Measurements from ENCODE around the gene ACP7.

Gene ACP7

DNA sequence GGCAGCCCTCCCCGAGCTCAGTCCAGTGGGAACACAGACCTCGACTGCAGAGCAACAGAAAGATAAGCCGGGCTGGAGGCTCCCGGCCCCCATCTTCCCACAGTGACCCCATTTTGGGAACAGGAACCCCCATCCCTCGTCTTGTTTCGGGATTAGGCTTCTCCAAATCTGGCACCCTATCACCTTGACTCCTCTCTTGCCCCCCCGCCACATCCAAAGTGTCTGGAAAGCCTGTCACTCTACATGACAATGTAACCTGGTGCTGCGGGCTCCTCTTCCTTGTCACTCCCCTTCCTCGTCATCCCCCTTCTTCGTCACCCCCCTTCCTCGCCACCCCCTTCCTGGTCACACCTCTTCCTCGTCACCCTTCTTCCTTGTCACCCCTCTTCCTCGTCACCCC, 51.5 kb downstream of the ACP7 start:
- no peak for TF ChIP-seq EZH2 (IDR thresholded peaks at IDR 0.05; ENCODE audit: borderline replicate concordance, low read depth, low read length, severe bottlenecking)
- TF ChIP-seq, protein P1, sequence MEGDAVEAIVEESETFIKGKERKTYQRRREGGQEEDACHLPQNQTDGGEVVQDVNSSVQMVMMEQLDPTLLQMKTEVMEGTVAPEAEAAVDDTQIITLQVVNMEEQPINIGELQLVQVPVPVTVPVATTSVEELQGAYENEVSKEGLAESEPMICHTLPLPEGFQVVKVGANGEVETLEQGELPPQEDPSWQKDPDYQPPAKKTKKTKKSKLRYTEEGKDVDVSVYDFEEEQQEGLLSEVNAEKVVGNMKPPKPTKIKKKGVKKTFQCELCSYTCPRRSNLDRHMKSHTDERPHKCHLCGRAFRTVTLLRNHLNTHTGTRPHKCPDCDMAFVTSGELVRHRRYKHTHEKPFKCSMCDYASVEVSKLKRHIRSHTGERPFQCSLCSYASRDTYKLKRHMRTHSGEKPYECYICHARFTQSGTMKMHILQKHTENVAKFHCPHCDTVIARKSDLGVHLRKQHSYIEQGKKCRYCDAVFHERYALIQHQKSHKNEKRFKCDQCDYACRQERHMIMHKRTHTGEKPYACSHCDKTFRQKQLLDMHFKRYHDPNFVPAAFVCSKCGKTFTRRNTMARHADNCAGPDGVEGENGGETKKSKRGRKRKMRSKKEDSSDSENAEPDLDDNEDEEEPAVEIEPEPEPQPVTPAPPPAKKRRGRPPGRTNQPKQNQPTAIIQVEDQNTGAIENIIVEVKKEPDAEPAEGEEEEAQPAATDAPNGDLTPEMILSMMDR (IDR thresholded peaks at IDR 0.05; ENCODE audit: borderline replicate concordance, extremely low read depth, low read length, poor library complexity, severe bottlenecking), result no peak
- Histone ChIP-seq H3K9ac (ENCODE audit: low read depth, low read length) (no peak overlapping the region), H3K27me3 (ENCODE audit: insufficient read depth, low read length, poor library complexity) (no peaks in the 10 kb centered on the region), H3K9me3 (ENCODE audit: insufficient read depth, low read length, severe bottlenecking) (no peaks in the 10 kb centered on the region), H3K4me3 (ENCODE audit: low read depth in 1 of 2, low read length in 2 of 2) (no peak overlapping the region), H3K4me2 (ENCODE audit: insufficient read depth, low read length) (no peak overlapping the region), H3K36me3 (ENCODE audit: insufficient read depth, low read length) (no peaks in the 10 kb centered on the region), H3K4me1 (ENCODE audit: insufficient read depth, low read length) (no peaks in the 10 kb centered on the region), H3K27ac (ENCODE audit: low read length) (no peak overlapping the region), H4K20me1 (ENCODE audit: insufficient read depth, low read length) (peaks cover 83% of the 10 kb centered on the region), H3K79me2 (ENCODE audit: insufficient read depth, low read length) (peaks cover 100% of the 10 kb centered on the region), H2AFZ (ENCODE audit: low read depth, low read length) (no peak overlapping the region)
- DNase-seq (no peak), ATAC-seq (ENCODE audit: insufficient read depth, low read depth) (no peak)

DNA sequence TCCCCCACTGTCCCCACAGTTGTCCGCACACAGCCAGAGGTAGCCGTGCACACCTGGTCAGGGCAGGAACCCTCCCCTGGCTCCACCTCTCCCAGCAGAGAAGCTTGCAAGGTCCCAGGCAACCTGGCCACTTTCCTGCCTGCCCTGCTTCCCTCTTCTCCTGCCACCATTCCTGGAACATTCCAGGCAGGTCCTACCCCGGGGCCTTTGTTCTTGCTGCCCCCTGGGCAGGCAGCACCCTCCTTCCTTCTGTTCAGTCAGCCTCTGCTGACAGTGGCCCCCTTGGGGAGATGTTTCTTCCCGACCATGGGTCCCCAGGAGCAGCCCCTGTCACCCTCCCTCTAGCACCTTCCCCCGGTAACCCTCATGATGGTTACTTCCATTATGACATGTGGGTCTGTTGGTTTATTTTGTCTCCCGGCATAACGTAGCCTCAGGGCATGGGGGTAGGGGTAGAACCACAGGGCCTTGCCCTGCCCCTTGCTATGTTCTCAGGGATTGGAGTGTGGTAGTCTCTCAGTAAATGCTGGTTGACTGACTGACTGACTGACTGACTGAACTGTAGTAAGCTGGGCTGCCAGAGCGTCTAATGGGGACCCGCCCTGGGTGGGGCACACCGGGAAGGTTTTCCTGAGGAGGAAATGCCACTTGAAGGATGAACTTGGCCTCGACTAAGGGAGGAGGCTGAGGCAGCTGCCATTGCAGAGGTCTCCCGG, 52.2 kb downstream of the ACP7 start:
- no peak overlapping the region for H3K4me2 ChIP-seq (ENCODE audit: insufficient read depth, low read length)
- H2AFZ ChIP-seq (ENCODE audit: low read depth, low read length), result no peak overlapping the region
- H3K27me3 ChIP-seq (ENCODE audit: insufficient read depth, low read length, poor library complexity), result no peaks in the 10 kb centered on the region
- no peaks in the 10 kb centered on the region for H3K9me3 ChIP-seq (ENCODE audit: insufficient read depth, low read length, severe bottlenecking)
- no peaks in the 10 kb centered on the region for H3K4me1 ChIP-seq (ENCODE audit: insufficient read depth, low read length)
- H3K27ac ChIP-seq (ENCODE audit: low read length), result no peak overlapping the region
- H3K36me3 ChIP-seq (ENCODE audit: insufficient read depth, low read length), result no peaks in the 10 kb centered on the region
- H3K4me3 ChIP-seq (ENCODE audit: low read depth in 1 of 2, low read length in 2 of 2), result no peak overlapping the region
- H3K9ac ChIP-seq (ENCODE audit: low read depth, low read length), result no peak overlapping the region
- peaks cover 81% of the 10 kb centered on the region for H4K20me1 ChIP-seq (ENCODE audit: insufficient read depth, low read length)
- no peak for DNase-seq
- ATAC-seq (ENCODE audit: insufficient read depth, low read depth), result no peak
- H3K79me2 ChIP-seq (ENCODE audit: insufficient read depth, low read length), result peaks cover 99% of the 10 kb centered on the region
- TF ChIP-seq, protein P1 (IDR thresholded peaks at IDR 0.05; ENCODE audit: borderline replicate concordance, extremely low read depth, low read length, poor library complexity, severe bottlenecking), result no peak
- TF ChIP-seq EZH2 (IDR thresholded peaks at IDR 0.05; ENCODE audit: borderline replicate concordance, low read depth, low read length, severe bottlenecking), result no peak

DNA sequence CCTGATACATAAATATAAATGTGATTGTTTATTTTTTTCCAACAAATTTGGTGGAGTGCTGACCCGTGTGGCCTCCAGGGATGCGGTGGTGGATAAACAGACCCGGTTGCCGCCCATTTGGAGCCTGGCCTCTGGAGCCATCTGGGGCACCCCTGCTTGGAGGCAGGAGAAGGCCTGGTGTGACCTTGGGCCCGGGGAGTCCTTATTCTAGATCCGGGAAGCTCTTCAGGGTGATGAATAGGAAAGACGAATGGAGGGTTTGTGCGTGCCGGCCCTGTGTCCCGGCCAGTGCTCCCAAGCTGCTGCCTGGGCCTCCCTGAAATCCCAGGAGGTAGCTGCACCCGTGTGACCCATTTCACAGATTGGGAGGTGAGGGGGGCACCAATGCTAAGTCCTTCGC, 53.0 kb downstream of the ACP7 start:
- H3K36me3 ChIP-seq (ENCODE audit: insufficient read depth, low read length), result no peaks in the 10 kb centered on the region
- no peak overlapping the region for H3K27ac ChIP-seq (ENCODE audit: low read length)
- no peak overlapping the region for H2AFZ ChIP-seq (ENCODE audit: low read depth, low read length)
- no peak overlapping the region for H3K4me3 ChIP-seq (ENCODE audit: low read depth in 1 of 2, low read length in 2 of 2)
- H3K4me2 ChIP-seq (ENCODE audit: insufficient read depth, low read length), result no peak overlapping the region
- H3K27me3 ChIP-seq (ENCODE audit: insufficient read depth, low read length, poor library complexity), result no peaks in the 10 kb centered on the region
- H3K4me1 ChIP-seq (ENCODE audit: insufficient read depth, low read length), result no peaks in the 10 kb centered on the region
- H3K9me3 ChIP-seq (ENCODE audit: insufficient read depth, low read length, severe bottlenecking), result no peaks in the 10 kb centered on the region
- ATAC-seq (ENCODE audit: insufficient read depth, low read depth) (no peak), DNase-seq (no peak)
- no peak overlapping the region for H3K9ac ChIP-seq (ENCODE audit: low read depth, low read length)
- H4K20me1 ChIP-seq (ENCODE audit: insufficient read depth, low read length), result peaks cover 79% of the 10 kb centered on the region
- TF ChIP-seq, protein P1 (IDR thresholded peaks at IDR 0.05; ENCODE audit: borderline replicate concordance, extremely low read depth, low read length, poor library complexity, severe bottlenecking), result no peak
- peaks cover 98% of the 10 kb centered on the region for H3K79me2 ChIP-seq (ENCODE audit: insufficient read depth, low read length)
